Measurements from ENCODE around the gene CACNA1I. TPM values are rescaled to one million over a fixed set of nuclear protein-coding genes. Genes with fewer than 3 reads are reported as not detected.
A peak's percentile ranks its signal among the peaks of the same experiment; 100 is the strongest.

CACNA1I gene
- total RNA-seq, 1 donor from 2014 or later = 0.07 TPM

GRCh38 chr22:39617970-39618757, 47.6 kb downstream of the CACNA1I start:
- Mint-ChIP-seq H3K36me3 (ENCODE audit: low read depth) (no peaks in the 10 kb centered on the region), H3K9me3 (no peaks in the 10 kb centered on the region), H3K4me1 (peaks cover 5% of the 10 kb centered on the region), H3K27ac (ENCODE audit: unreplicated experiment) (peak overlapping the region; percentile 72), H3K27me3 (ENCODE audit: low read depth) (peaks cover 30% of the 10 kb centered on the region), H3K4me3 (no peak overlapping the region)
- TF ChIP-seq CTCF (conservative IDR thresholded peaks at IDR 0.05) = no peak
- no peak for DNase-seq (ENCODE audit: low read depth, low spot score)

GRCh38 chr22:39618996-39619530, 48.5 kb downstream of the CACNA1I start:
- no peak overlapping the region for H3K27ac Mint-ChIP-seq (ENCODE audit: unreplicated experiment)
- no peak for TF ChIP-seq CTCF (conservative IDR thresholded peaks at IDR 0.05)
- peaks cover 30% of the 10 kb centered on the region for H3K27me3 Mint-ChIP-seq (ENCODE audit: low read depth)
- no peak for DNase-seq (ENCODE audit: low read depth, low spot score)
- peaks cover 5% of the 10 kb centered on the region for H3K4me1 Mint-ChIP-seq
- no peaks in the 10 kb centered on the region for H3K36me3 Mint-ChIP-seq (ENCODE audit: low read depth)
- H3K9me3 Mint-ChIP-seq = no peaks in the 10 kb centered on the region
- H3K4me3 Mint-ChIP-seq = no peak overlapping the region

- TF ChIP-seq CTCF (conservative IDR thresholded peaks at IDR 0.05) = no peak
- H3K36me3 Mint-ChIP-seq (ENCODE audit: low read depth) = no peaks in the 10 kb centered on the region
- no peaks in the 10 kb centered on the region for H3K9me3 Mint-ChIP-seq
Observed at GRCh38 chr22:39620924-39621690, 50.6 kb downstream of the CACNA1I start.

GRCh38 chr22:39621826-39622225, 51.3 kb downstream of the CACNA1I start:
- no peak overlapping the region for H3K27ac Mint-ChIP-seq (ENCODE audit: unreplicated experiment)
- peaks cover 5% of the 10 kb centered on the region for H3K4me1 Mint-ChIP-seq
- H3K9me3 Mint-ChIP-seq = no peaks in the 10 kb centered on the region
- H3K27me3 Mint-ChIP-seq (ENCODE audit: low read depth) = peaks cover 17% of the 10 kb centered on the region
- H3K36me3 Mint-ChIP-seq (ENCODE audit: low read depth) = no peaks in the 10 kb centered on the region
- no peak for DNase-seq (ENCODE audit: low read depth, low spot score)
- H3K4me3 Mint-ChIP-seq = no peak overlapping the region
- TF ChIP-seq CTCF (conservative IDR thresholded peaks at IDR 0.05) = no peak

More at GRCh38 chr22:39620924-39621690, 50.6 kb downstream of the CACNA1I start:
- H3K4me3 Mint-ChIP-seq = no peak overlapping the region
- no peak overlapping the region for H3K27ac Mint-ChIP-seq (ENCODE audit: unreplicated experiment)
- DNase-seq (ENCODE audit: low read depth, low spot score) = no peak
- H3K4me1 Mint-ChIP-seq = peaks cover 5% of the 10 kb centered on the region
- peaks cover 19% of the 10 kb centered on the region for H3K27me3 Mint-ChIP-seq (ENCODE audit: low read depth)

GRCh38 chr22:39622881-39623367, 52.4 kb downstream of the CACNA1I start:
- Mint-ChIP-seq H3K9me3 (no peaks in the 10 kb centered on the region), H3K27me3 (ENCODE audit: low read depth) (peaks cover 11% of the 10 kb centered on the region), H3K4me3 (no peak overlapping the region), H3K36me3 (ENCODE audit: low read depth) (no peaks in the 10 kb centered on the region), H3K4me1 (peaks cover 3% of the 10 kb centered on the region), H3K27ac (ENCODE audit: unreplicated experiment) (no peak overlapping the region)
- TF ChIP-seq CTCF (conservative IDR thresholded peaks at IDR 0.05) = peak; percentile 69
- DNase-seq (ENCODE audit: low read depth, low spot score) = peak; percentile 74
